Measurements from ENCODE around the gene MPP7.
"Not testable (repeated sequence)": the region's sequence is repeated elsewhere in the genome, so short reads cannot be mapped to it uniquely, and the experiment has no call there.

Gene MPP7

DNA sequence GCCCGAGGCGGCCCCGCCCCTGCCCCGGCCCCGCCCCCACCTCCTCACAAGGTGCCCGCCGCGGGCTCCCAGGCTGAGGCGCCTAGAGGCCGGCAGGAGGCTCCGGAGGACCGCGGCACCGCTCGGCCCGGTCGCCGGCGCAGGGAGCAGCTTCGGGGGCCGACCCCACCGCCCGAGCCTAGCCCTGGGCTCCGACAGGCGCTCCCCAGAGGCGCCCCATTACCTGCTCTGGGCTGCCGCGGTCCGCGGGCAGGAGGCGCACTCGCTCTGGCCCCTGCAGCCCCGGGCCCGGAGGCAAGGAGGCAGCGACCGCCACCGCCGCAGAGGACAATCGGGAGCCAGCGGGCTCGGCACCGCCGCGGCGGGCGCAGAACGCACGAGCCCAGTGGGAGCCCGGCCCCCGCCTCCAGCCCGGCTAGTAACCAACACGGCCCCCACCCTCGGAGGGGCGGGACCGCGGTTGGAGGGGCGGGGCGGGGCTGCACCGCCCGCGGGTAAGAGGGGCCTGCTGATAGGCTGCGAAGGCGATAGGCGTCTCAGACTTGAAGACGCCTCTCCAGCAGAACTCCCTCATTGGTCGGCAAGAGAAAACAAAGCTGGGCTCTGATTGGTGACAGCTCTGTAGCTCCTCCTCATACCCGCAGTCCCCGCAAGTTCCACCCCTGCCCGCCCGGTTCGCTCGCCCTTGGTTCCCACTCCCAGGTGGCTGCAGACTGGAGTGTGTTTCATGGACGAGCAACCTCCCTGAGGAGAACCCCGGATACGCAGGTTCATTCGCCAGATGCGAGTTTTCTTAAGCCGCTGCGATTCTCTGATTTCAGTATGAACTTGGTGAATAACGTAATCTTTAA is at the start of gene MPP7:
Gene MPP7, minus strand, starts transcription at position 427 of the 851 bp plus-strand sequence. CDS start 64,460 bp downstream, outside the sequence.
- DNase-seq (ENCODE audit: low read depth in 2 of 2), result peak; percentile 91 to 95

DNA sequence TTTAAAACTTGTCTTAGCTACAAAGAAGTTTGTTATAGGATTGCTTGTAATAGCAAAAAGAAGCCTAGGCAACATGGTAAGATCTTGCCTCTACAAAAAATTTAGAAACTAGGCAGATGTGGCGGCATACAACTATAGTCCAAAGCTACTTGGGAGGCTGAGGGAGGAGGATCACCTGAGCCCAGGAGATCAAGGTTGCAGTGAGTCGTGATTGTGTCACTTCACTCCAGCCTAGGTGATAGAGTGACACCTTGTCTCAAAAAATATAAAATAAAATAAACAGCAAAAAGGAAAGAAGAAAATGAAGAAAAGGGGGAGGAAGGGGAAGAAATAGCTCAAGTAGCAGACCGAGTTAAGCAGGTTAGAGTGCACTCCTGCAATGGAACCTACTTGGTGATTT is 47.0 kb upstream of the MPP7 start:
- no peak for DNase-seq (ENCODE audit: low read depth in 2 of 2)

DNA sequence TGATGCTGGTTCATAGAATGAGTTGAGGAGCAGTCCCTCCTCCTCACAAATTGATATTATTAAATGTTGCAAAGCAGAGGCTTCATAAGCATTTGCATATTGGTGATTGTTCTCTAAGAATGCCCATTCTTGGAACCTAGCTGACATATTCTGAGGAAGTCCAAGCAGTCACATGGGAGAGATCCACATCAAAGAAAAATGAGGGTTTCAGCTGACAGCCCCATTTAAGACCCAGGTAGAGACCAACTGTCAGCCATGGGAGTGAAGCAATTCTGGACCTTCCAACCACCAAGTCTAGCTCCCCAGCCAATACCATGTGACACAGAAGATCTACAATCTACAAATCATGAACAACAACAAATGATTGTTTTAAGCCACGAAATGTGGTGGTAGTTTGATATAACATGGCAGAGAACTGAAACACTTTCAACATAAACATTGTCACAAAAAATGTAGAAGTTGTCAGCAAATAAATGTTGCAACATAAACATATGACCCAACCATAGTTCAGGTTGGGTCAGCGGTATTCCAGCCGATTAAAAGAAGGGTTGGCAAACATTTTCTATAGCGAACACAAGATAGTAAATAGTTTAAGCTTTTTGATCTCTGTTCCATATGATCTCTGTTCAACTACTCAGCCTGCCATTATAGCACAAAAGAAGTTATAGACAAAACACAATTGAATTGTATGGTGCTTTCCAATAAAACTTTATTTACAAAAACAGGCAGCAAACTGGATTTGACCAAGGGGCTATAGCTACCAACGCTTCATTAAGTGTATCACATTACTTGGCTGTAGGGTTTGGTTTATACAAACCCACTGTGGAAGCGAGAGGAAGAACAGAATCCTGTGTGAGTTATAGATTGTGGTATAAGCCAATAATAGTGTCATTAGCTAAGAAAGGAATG is 41.4 kb upstream of the MPP7 start:
- no peak for DNase-seq (ENCODE audit: low read depth in 2 of 2)

GRCh38 chr10:28343252-28343651 is 40.4 kb upstream of the MPP7 start:
- DNase-seq (ENCODE audit: low read depth in 2 of 2), result no peak

GRCh38 chr10:28341679-28342078 is 38.8 kb upstream of the MPP7 start:
- not testable (repeated sequence) for DNase-seq (ENCODE audit: low read depth in 2 of 2)

- DNase-seq (ENCODE audit: low read depth in 2 of 2), result no peak
Observed at GRCh38 chr10:28332726-28333125, 29.9 kb upstream of the MPP7 start.

DNA sequence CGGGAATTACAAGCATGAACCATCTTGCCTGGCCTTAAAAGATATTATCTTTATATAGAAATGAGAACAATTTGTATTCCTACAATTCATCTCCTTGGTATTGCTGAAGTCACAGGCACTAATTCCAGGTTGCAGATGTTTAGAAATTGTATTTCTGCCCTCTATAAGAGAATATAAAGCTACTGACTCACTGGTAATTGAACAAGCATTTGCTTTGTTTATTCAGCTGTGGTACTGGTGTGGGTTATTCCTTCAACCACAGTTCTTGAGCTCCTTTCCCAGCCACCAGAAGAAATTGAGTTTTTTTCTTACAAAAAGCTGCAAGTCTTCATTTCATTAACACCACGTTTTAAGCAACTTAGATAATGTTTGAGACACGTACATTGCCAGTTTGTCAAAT is 29.0 kb upstream of the MPP7 start:
- DNase-seq (ENCODE audit: low read depth in 2 of 2), result no peak

DNA sequence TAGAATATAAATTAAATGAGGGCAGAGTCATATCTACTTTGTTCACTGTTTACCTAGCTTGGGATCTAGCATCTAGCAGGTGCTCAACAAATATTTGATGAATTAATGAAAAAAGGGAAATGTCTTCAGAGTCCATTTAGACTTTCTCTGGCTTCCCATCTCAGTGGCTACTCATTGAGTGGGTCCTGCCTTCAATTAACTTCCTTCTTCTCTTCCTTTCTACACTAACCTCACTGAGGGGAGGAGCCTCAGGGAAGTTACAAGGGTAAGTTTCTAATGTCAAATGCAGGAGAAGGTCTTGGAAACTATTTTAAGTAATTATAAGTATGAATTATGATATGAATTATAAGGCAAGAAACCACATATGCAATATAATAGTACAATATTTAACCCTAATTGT is 28.2 kb upstream of the MPP7 start:
- no peak for DNase-seq (ENCODE audit: low read depth in 2 of 2)

DNA sequence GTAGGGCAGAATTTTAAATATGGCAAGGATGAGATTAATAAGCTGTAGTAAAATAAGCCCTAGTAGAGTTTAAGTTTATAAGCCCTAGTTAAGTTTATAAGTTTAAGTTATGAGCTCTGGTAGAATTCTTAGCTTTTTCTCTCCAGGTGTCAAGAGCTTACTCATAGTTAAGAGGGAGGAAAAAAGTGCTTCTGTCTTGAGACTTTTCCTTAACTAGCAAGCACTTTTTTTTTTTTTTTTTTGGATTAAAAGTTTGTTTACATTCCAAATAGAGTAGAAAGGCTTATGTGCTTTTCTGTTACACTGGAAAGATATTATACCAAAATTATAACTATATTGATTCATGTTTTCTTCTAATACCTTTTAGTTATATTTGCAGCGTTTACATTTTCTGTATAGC is 25.5 kb upstream of the MPP7 start:
- no peak for DNase-seq (ENCODE audit: low read depth in 2 of 2)

GRCh38 chr10:28327491-28327880 is 24.6 kb upstream of the MPP7 start:
- no peak for DNase-seq (ENCODE audit: low read depth in 2 of 2)

GRCh38 chr10:28326516-28327490 is 23.9 kb upstream of the MPP7 start:
- DNase-seq (ENCODE audit: low read depth in 2 of 2), result no peak

DNA sequence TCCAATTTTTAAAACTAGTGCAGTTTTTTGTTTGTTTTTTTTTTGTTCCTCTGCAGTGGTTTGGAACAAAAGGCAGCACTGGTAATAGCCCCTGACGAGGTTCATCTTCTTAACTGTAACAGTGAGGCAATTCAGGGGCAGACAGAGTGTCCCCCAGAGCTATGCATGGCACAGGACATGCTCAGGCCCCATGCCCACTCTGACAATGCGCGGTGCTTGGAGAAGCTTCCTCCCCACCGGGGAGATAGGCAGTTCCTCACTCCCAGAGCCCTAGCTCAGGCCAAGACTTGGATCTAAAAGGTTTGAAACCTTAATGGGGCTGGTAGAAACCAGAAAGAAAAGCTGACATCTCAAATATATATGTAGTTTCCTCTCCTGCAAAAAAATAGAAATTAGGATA is 17.9 kb upstream of the MPP7 start:
- no peak for DNase-seq (ENCODE audit: low read depth in 2 of 2)

DNA sequence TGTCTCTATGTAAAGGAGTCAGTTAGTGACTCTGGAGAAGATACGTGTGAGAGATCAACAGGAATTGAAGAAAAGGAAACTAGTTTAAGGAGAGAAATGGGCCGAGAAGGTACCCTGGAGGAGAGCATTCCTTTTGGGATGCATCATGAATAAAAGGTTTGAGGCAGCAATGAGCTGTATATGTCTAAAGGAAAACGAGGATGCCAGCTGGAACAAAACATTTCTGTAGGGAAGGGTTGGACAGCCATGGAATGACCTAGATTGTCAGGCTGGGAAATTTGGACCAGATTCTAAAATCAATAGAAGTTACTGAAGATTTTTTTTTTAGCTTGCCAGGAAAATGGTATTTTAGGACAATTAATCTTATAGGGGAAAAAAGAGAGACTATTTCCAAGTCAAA is 17.2 kb upstream of the MPP7 start:
- DNase-seq (ENCODE audit: low read depth in 2 of 2), result no peak

GRCh38 chr10:28319061-28319460 is 16.2 kb upstream of the MPP7 start:
- DNase-seq (ENCODE audit: low read depth in 2 of 2), result not testable (repeated sequence)

- DNase-seq (ENCODE audit: low read depth in 2 of 2), result no peak
Observed at GRCh38 chr10:28318626-28319025, 15.8 kb upstream of the MPP7 start.

GRCh38 chr10:28317760-28318159 is 14.9 kb upstream of the MPP7 start:
- DNase-seq (ENCODE audit: low read depth in 2 of 2), result no peak

DNA sequence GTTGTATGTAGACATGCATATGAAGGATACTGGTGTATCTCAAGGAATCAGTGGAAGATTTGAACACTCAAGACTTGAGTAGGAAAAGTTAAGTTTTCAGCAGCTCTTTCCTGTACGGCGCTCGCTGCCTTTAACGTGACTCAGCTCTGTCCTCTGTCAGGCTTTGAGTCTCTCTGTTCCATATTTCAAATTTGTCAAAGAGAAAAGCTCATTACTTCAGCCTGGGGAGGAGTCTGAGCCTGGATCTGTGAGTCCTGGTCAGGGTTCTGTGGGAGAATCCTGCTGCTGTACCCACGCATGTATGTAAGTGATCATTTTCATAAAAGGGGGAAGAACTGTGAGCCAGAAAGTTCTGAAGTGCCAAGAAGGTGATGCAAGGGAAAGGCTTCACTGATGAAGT is 13.8 kb upstream of the MPP7 start:
- no peak for DNase-seq (ENCODE audit: low read depth in 2 of 2)

- DNase-seq (ENCODE audit: low read depth in 2 of 2), result no peak
Observed at GRCh38 chr10:28315140-28315539, 12.3 kb upstream of the MPP7 start.

DNA sequence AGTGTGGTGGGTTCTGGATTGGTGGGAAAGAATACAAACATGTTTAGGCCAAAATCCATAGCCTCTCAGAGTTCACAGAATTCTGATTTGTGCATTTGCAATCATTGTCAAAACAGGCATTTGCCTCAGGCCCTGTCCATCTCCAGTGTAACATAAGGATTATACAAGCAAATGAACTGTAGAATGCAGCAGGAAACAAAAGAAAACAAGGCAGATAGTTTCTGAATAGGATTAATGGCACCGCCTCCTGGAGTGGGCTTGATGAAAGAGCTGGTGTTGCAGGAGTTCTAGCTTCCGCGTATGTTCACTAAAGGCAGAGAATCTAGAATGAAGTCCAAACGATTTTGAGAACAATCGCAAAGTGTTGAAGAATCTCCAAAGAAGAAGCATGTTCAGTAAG is 11.3 kb upstream of the MPP7 start:
- no peak for DNase-seq (ENCODE audit: low read depth in 2 of 2)

GRCh38 chr10:28312572-28312971 is 9.7 kb upstream of the MPP7 start:
- no peak for DNase-seq (ENCODE audit: low read depth in 2 of 2)

GRCh38 chr10:28311104-28311503 is 8.2 kb upstream of the MPP7 start:
- no peak for DNase-seq (ENCODE audit: low read depth in 2 of 2)

GRCh38 chr10:28307267-28307666 is 4.4 kb upstream of the MPP7 start:
- no peak for DNase-seq (ENCODE audit: low read depth in 2 of 2)
